ENCODE data around the gene LSM14B.

LSM14B gene

DNA sequence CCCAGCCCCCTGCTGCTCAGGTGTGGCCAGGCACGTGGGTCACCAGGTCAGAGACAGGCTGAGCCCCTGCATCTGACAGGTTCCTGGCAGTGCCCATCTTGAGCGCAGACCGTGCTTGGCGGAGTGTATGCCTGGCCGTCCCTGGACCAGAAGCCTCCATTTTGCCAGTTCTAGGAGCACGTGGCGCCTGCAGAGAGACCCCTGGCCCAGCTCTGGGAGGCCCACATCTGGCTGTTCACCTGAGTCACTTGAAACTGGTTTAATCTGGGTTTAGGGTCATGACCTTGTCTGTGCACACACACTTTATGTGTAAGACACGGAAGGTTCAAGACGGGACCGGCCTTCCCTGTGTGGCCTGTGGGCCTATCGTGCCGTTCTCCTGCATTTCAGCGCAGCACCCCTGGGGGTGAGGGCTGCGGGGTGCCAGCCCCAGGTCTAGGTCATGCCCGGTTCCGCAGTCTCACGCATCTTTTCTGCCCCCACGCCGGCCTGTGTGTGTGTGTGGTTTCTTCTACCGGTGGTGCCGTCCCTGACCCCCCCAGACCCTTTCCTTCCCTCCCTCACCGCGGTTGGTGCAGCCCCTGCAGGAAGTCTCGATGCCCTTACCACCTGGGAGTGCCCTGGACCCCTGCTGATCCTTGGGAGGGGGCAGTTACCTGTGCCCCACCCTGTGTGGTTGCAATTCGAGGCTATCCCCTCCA is 35.3 kb downstream of the LSM14B start:
- H3K4me3 ChIP-seq (ENCODE audit: low read depth, low read length): no peak overlapping the region
- TF ChIP-seq, protein P1, sequence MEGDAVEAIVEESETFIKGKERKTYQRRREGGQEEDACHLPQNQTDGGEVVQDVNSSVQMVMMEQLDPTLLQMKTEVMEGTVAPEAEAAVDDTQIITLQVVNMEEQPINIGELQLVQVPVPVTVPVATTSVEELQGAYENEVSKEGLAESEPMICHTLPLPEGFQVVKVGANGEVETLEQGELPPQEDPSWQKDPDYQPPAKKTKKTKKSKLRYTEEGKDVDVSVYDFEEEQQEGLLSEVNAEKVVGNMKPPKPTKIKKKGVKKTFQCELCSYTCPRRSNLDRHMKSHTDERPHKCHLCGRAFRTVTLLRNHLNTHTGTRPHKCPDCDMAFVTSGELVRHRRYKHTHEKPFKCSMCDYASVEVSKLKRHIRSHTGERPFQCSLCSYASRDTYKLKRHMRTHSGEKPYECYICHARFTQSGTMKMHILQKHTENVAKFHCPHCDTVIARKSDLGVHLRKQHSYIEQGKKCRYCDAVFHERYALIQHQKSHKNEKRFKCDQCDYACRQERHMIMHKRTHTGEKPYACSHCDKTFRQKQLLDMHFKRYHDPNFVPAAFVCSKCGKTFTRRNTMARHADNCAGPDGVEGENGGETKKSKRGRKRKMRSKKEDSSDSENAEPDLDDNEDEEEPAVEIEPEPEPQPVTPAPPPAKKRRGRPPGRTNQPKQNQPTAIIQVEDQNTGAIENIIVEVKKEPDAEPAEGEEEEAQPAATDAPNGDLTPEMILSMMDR (IDR thresholded peaks at IDR 0.05; ENCODE audit: insufficient read depth, low read length, missing control alignments): no peak
- DNase-seq (ENCODE audit: low read depth, low spot score): no peak
- POLR2A ChIA-PET: no interaction called here
- CTCF ChIA-PET: interaction anchor here (1.0 to 4.4 kb wide), 10 partner anchors 12 to 146 kb away, joined by 3 to 36 read pairs (median 4); no protein-coding TSS in a partner anchor

DNA sequence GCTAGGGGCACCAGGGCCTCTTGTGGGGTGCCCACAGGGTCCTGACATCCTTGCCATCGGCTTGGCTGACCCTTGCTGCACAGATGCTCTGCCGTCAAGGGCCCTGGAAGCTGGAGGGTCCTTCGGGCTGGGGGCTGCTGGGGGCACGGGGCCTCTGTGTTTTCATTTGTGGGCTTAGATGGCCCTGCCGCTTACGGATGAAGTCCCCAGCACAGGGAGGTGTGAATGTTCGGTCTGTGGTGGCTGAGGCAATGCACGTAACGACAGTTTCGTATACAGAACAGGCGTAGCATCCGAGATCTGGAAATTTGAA is 35.8 kb downstream of the LSM14B start:
- no peak for DNase-seq (ENCODE audit: low read depth, low spot score)
- TF ChIP-seq, protein P1 (IDR thresholded peaks at IDR 0.05; ENCODE audit: insufficient read depth, low read length, missing control alignments): no peak
- no peak overlapping the region for H3K4me3 ChIP-seq (ENCODE audit: low read depth, low read length)
- ChIA-PET CTCF (interaction anchor here (1.6 to 4.4 kb wide), 2 partner anchors 133 to 147 kb away, joined by 3 to 36 read pairs; no protein-coding TSS in a partner anchor), POLR2A (no interaction called here)

DNA sequence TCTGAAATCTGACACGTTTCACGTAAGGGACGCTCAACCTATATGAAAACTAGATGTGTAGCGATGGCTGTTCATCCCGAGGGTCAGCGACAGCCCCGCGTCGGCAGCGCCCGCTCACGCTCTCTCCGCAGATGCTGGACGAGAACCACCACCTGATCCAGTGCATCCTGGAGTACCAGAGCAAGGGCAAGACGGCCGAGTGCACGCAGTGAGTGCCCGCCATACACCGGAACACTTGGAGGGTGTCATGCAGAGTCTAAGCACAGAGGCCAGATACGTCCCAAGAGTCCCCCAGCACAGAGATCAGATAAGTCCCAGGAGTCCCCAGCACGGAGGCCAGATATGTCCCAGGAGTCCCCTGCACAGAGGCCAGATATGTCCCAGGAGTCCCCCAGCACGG is 36.3 kb downstream of the LSM14B start:
- no peak for DNase-seq (ENCODE audit: low read depth, low spot score)
- CTCF ChIA-PET: interaction anchor here (1.3 to 4.4 kb wide), 3 partner anchors 133 to 148 kb away, joined by 3 to 36 read pairs (median 5); no protein-coding TSS in a partner anchor
- TF ChIP-seq, protein P1 (IDR thresholded peaks at IDR 0.05; ENCODE audit: insufficient read depth, low read length, missing control alignments): no peak
- H3K4me3 ChIP-seq (ENCODE audit: low read depth, low read length): no peak overlapping the region
- POLR2A ChIA-PET: no interaction called here

DNA sequence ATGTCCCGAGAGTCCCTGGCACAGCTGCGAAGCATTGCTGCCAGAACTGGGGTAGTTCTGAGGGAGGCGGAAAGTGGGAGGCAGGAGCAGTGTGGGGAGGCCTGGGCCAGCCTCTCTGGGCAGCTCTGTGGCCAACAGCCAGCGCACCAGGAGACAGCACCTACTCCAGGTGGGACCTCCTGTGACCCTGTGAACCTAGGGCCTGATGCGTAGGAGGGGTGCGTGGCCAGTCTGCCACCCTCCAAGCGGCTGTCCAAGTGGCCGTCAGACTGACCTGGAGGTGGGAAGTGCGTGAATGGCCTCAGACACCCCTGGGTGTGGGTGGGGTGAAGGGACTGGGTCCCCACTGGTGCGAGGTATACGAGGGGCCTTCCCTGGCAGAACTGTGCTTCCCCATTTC is 36.8 kb downstream of the LSM14B start:
- no peak for DNase-seq (ENCODE audit: low read depth, low spot score)
- CTCF ChIA-PET: interaction anchor here (1.3 to 1.6 kb wide), 2 partner anchors 134 to 148 kb away, joined by 3 to 5 read pairs; no protein-coding TSS in a partner anchor
- H3K4me3 ChIP-seq (ENCODE audit: low read depth, low read length): no peak overlapping the region
- POLR2A ChIA-PET: no interaction called here
- TF ChIP-seq, protein P1 (IDR thresholded peaks at IDR 0.05; ENCODE audit: insufficient read depth, low read length, missing control alignments): no peak

DNA sequence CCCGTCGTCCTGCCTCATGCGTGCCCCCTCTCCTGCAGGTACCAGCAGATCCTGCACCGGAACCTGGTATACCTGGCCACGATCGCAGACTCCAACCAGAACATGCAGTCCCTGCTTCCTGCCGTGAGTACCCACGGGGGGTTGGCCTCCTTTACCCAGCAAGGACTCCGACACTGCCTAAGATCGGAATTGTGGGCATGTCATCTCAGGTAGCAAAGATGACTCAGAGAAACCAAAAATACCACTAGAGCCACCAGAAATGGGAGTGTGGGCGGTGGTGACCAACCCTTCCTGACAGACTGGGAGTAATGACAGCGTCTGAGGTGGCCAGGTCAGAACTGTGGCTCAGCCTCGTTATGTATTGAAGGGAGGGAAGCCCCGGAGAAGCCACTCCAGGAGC is 37.6 kb downstream of the LSM14B start:
- no peak overlapping the region for H3K4me3 ChIP-seq (ENCODE audit: low read depth, low read length)

DNA sequence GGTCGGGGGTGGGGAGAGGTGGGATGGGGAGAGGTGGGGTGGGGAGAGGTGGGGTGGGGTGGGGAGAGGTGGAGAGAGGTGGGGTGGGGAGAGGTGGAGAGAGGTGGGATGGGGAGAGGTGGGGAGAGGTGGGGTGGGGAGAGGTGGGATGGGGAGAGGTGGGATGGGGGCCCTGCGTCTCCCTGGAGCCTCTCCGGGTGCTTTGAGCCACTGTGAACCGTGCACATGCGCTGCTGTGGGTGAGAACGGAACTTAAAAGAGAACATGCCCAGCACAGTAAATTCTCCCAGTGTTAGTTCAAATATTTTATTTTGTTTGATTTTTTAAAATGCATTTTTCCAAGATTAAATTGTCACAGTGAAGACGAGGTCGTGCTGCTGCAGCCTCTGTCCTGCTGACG is 38.0 kb downstream of the LSM14B start:
- CTCF ChIA-PET: no interaction called here
- H3K4me3 ChIP-seq (ENCODE audit: low read depth, low read length): no peak overlapping the region

More for the DNA sequence above, 37.6 kb downstream of the LSM14B start:
- POLR2A ChIA-PET: no interaction called here
- TF ChIP-seq, protein P1 (IDR thresholded peaks at IDR 0.05; ENCODE audit: insufficient read depth, low read length, missing control alignments): no peak
- CTCF ChIA-PET: interaction anchor here (1.3 kb wide), 1 partner anchor 149 kb away, joined by 5 read pairs; no protein-coding TSS in a partner anchor
- no peak for DNase-seq (ENCODE audit: low read depth, low spot score)

More for the DNA sequence above, 38.0 kb downstream of the LSM14B start:
- POLR2A ChIA-PET: no interaction called here
- no peak for DNase-seq (ENCODE audit: low read depth, low spot score)
- TF ChIP-seq, protein P1 (IDR thresholded peaks at IDR 0.05; ENCODE audit: insufficient read depth, low read length, missing control alignments): no peak
